ENCODE results near the gene PDCD1LG2.

The PDCD1LG2 gene

GRCh38 chr9:5611321-5612184 lies 101.2 kb downstream of the PDCD1LG2 start:
- DNase-seq: peak; percentile 40

- DNase-seq: no peak
Measured at GRCh38 chr9:5612185-5612530, 101.8 kb downstream of the PDCD1LG2 start.

GRCh38 chr9:5614192-5614591 lies 103.9 kb downstream of the PDCD1LG2 start:
- DNase-seq: no peak

- no peak for DNase-seq
Measured at GRCh38 chr9:5614985-5615384, 104.7 kb downstream of the PDCD1LG2 start.

GRCh38 chr9:5617749-5618148 lies 107.4 kb downstream of the PDCD1LG2 start:
- DNase-seq: no peak

GRCh38 chr9:5620494-5620893 lies 110.2 kb downstream of the PDCD1LG2 start:
- DNase-seq: no peak
